ENCODE data around the gene CCDC30. TPM values are rescaled to one million over a fixed set of nuclear protein-coding genes. Genes with fewer than 3 reads are reported as not detected.

CCDC30 gene
- polyA plus RNA-seq, 3 donors = 0.95 to 1.5 (median 1.2) TPM

- Mint-ChIP-seq H3K4me3 (no peak overlapping the region), H3K9me3 (no peaks in the 10 kb centered on the region), H3K36me3 (peaks cover 9 to 13% of the 10 kb centered on the region in 2 donors), H3K27me3 (ENCODE audit: low read depth in 3 of 3) (peaks cover 0 to 1% (median 0%) of the 10 kb centered on the region in 3 donors), H3K4me1 (peaks cover 19% of the 10 kb centered on the region), H3K27ac (no peak overlapping the region)
- no peak overlapping the region for H2AFZ ChIP-seq (ENCODE audit: insufficient read depth, low read depth, low read length, poor library complexity, severe bottlenecking)
- intact Hi-C loops (cut with micrococcal nuclease) = no loop called here
- no peak overlapping the region for H3K9ac ChIP-seq (ENCODE audit: insufficient read depth, low read length, poor library complexity, severe bottlenecking)
- no peak for DNase-seq
- WGBS (ENCODE audit: insufficient coverage) = 100% methylated on average over 1 of the region's 4 CpGs
- no peak overlapping the region for H3K4me3 ChIP-seq (replicated peaks in 1 of 3; ENCODE audit: low read depth in 2 of 3, low read length in 3 of 3)
- TF ChIP-seq, protein P1, sequence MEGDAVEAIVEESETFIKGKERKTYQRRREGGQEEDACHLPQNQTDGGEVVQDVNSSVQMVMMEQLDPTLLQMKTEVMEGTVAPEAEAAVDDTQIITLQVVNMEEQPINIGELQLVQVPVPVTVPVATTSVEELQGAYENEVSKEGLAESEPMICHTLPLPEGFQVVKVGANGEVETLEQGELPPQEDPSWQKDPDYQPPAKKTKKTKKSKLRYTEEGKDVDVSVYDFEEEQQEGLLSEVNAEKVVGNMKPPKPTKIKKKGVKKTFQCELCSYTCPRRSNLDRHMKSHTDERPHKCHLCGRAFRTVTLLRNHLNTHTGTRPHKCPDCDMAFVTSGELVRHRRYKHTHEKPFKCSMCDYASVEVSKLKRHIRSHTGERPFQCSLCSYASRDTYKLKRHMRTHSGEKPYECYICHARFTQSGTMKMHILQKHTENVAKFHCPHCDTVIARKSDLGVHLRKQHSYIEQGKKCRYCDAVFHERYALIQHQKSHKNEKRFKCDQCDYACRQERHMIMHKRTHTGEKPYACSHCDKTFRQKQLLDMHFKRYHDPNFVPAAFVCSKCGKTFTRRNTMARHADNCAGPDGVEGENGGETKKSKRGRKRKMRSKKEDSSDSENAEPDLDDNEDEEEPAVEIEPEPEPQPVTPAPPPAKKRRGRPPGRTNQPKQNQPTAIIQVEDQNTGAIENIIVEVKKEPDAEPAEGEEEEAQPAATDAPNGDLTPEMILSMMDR (IDR thresholded peaks at IDR 0.05) = no peak
- no peak overlapping the region for H3K4me2 ChIP-seq (replicated peaks; ENCODE audit: extremely low read depth, low read length, poor library complexity, severe bottlenecking)
- peaks cover 0 to 8% of the 10 kb centered on the region in 2 donors for H3K36me3 ChIP-seq (replicated peaks in 1 of 2; ENCODE audit: control insufficient read depth in 1 of 2, insufficient read depth in 2 of 2, low read length in 2 of 2)
- no peaks in the 10 kb centered on the region for H3K27me3 ChIP-seq (ENCODE audit: control insufficient read depth in 2 of 2, insufficient read depth in 2 of 2, low read length in 2 of 2)
- peaks cover 20% of the 10 kb centered on the region for H3K79me2 ChIP-seq (ENCODE audit: insufficient read depth, low read length)
- H3K9me3 ChIP-seq (replicated peaks in 1 of 2; ENCODE audit: control insufficient read depth in 1 of 2, insufficient read depth in 1 of 2, low read length in 2 of 2) = no peaks in the 10 kb centered on the region
- peaks cover 14 to 28% of the 10 kb centered on the region in 2 donors for H3K4me1 ChIP-seq (ENCODE audit: control insufficient read depth in 1 of 2, insufficient read depth in 2 of 2, low read length in 2 of 2)
- no peaks in the 10 kb centered on the region for H4K20me1 ChIP-seq (ENCODE audit: insufficient read depth, low read length)
- H3K27ac ChIP-seq (ENCODE audit: low read depth in 1 of 2, low read length in 2 of 2) = no peak overlapping the region
These were observed 9.7 kb upstream of the CCDC30 start for GRCh38 chr1:42453386-42453785.

- H3K4me1 Mint-ChIP-seq = peaks cover 20% of the 10 kb centered on the region
- intact Hi-C loops (cut with micrococcal nuclease) = no loop called here
- H3K4me1 ChIP-seq (ENCODE audit: control insufficient read depth in 1 of 2, insufficient read depth in 2 of 2, low read length in 2 of 2) = peaks cover 14 to 28% of the 10 kb centered on the region in 2 donors
- H4K20me1 ChIP-seq (ENCODE audit: insufficient read depth, low read length) = no peaks in the 10 kb centered on the region
- peaks cover 18 to 23% of the 10 kb centered on the region in 2 donors for H3K36me3 Mint-ChIP-seq
- 95% methylated on average over 4 of the region's 5 CpGs for WGBS (ENCODE audit: insufficient coverage)
- H3K27ac ChIP-seq (ENCODE audit: low read depth in 1 of 2, low read length in 2 of 2) = no peak overlapping the region
- peaks cover 10 to 19% of the 10 kb centered on the region in 2 donors for H3K36me3 ChIP-seq (replicated peaks in 1 of 2; ENCODE audit: control insufficient read depth in 1 of 2, insufficient read depth in 2 of 2, low read length in 2 of 2)
- H3K9ac ChIP-seq (ENCODE audit: insufficient read depth, low read length, poor library complexity, severe bottlenecking) = no peak overlapping the region
- peaks cover 24% of the 10 kb centered on the region for H3K79me2 ChIP-seq (ENCODE audit: insufficient read depth, low read length)
- no peak overlapping the region for H3K4me2 ChIP-seq (replicated peaks; ENCODE audit: extremely low read depth, low read length, poor library complexity, severe bottlenecking)
- no peaks in the 10 kb centered on the region for H3K9me3 ChIP-seq (replicated peaks in 1 of 2; ENCODE audit: control insufficient read depth in 1 of 2, insufficient read depth in 1 of 2, low read length in 2 of 2)
- no peaks in the 10 kb centered on the region for H3K27me3 ChIP-seq (ENCODE audit: control insufficient read depth in 2 of 2, insufficient read depth in 2 of 2, low read length in 2 of 2)
- no peak overlapping the region for H3K4me3 ChIP-seq (replicated peaks in 1 of 3; ENCODE audit: low read depth in 2 of 3, low read length in 3 of 3)
- H3K9me3 Mint-ChIP-seq = no peaks in the 10 kb centered on the region
- H3K27me3 Mint-ChIP-seq (ENCODE audit: low read depth in 3 of 3) = peaks cover 0 to 1% (median 0%) of the 10 kb centered on the region in 3 donors
- no peak overlapping the region for H2AFZ ChIP-seq (ENCODE audit: insufficient read depth, low read depth, low read length, poor library complexity, severe bottlenecking)
- H3K4me3 Mint-ChIP-seq = no peak overlapping the region
- no peak for DNase-seq
- H3K27ac Mint-ChIP-seq = no peak overlapping the region
- TF ChIP-seq, protein P1 (IDR thresholded peaks at IDR 0.05) = no peak
These were observed 8.7 kb upstream of the CCDC30 start for GRCh38 chr1:42454403-42454802.
